Activated naive CD4-positive, alpha-beta T cell treated with anti-CD3 and anti-CD28 coated beads for 36 hours (primary cell): ENCODE measurements around the gene AGRP. TPM values are rescaled to one million over a fixed set of nuclear protein-coding genes. Genes with fewer than 3 reads are reported as not detected.

ENCODE experiments used
- CTCF ChIA-PET: fragments of 350-600 bp; sonication (Branson Sonifier 250); formaldehyde crosslinking; loops from one replicate; lab custom pipeline; 2021; ENCODE audit warnings: antibody characterized with exemption; lab: Charles Lee
- DNase-seq: peaks from one replicate; pipeline ENCODE4 v3.0.0-alpha.2; 2020
- H3K27ac Mint-ChIP-seq: one replicate; pipeline ENCODE4 v1.8.0; 2021; ENCODE audit warnings: mild to moderate bottlenecking, mixed read lengths
- H3K27me3 Mint-ChIP-seq: one replicate; pipeline ENCODE4 v1.8.0; 2021; ENCODE audit warnings: low read depth, mixed read lengths
- H3K36me3 Mint-ChIP-seq: one replicate; pipeline ENCODE4 v1.8.0; 2021; ENCODE audit warnings: low read depth, mixed read lengths
- H3K4me1 Mint-ChIP-seq: one replicate; pipeline ENCODE4 v1.8.0; 2021; ENCODE audit warnings: low read depth, mixed read lengths
- H3K4me3 Mint-ChIP-seq: one replicate; pipeline ENCODE4 v1.8.0; 2021; ENCODE audit warnings: mild to moderate bottlenecking, moderate library complexity, mixed read lengths
- H3K9me3 Mint-ChIP-seq: one replicate; pipeline ENCODE4 v1.8.0; 2021; ENCODE audit warnings: mixed read lengths
- intact Hi-C: fragments of 100-400 bp; cut with micrococcal nuclease; formaldehyde crosslinking; loops from one replicate; pipeline ENCODE4 v1.15.1; 2023
- total RNA-seq, 2 experiments: library from RNA; stranded (reverse); gene quantifications; one replicate each; pipeline ENCODE4 v1.2.3, GENCODE V29; 2021

Gene AGRP
- total RNA-seq, 2 experiments from 2014 or later: not detected

GRCh38 chr16:67460168-67460567 is 23.2 kb downstream of the AGRP start:
- CTCF ChIA-PET: no interaction called here
- intact Hi-C loops: no loop called here
- no peaks in the 10 kb centered on the region for H3K9me3 Mint-ChIP-seq
- H3K27me3 Mint-ChIP-seq: no peaks in the 10 kb centered on the region
- DNase-seq: no peak
- H3K36me3 Mint-ChIP-seq: no peaks in the 10 kb centered on the region
- peaks cover 7% of the 10 kb centered on the region for H3K4me1 Mint-ChIP-seq
- H3K27ac Mint-ChIP-seq: no peak overlapping the region
- no peak overlapping the region for H3K4me3 Mint-ChIP-seq

GRCh38 chr16:67459861-67460150 is 23.5 kb downstream of the AGRP start:
- CTCF ChIA-PET: no interaction called here
- no peaks in the 10 kb centered on the region for H3K36me3 Mint-ChIP-seq
- H3K4me1 Mint-ChIP-seq: peaks cover 6% of the 10 kb centered on the region
- intact Hi-C loops: no loop called here
- no peak overlapping the region for H3K4me3 Mint-ChIP-seq
- H3K27ac Mint-ChIP-seq: no peak overlapping the region
- no peaks in the 10 kb centered on the region for H3K27me3 Mint-ChIP-seq
- H3K9me3 Mint-ChIP-seq: no peaks in the 10 kb centered on the region
- DNase-seq: no peak

- DNase-seq: no peak
- no peaks in the 10 kb centered on the region for H3K36me3 Mint-ChIP-seq
- CTCF ChIA-PET: interaction anchor here (1.3 kb wide), 1 partner anchor 31 kb away, joined by 4 read pairs; no protein-coding TSS in a partner anchor
- intact Hi-C loops: no loop called here
- no peaks in the 10 kb centered on the region for H3K9me3 Mint-ChIP-seq
- H3K27ac Mint-ChIP-seq: no peak overlapping the region
- H3K27me3 Mint-ChIP-seq: no peaks in the 10 kb centered on the region
- H3K4me3 Mint-ChIP-seq: no peak overlapping the region
- peaks cover 6% of the 10 kb centered on the region for H3K4me1 Mint-ChIP-seq
Observed at GRCh38 chr16:67459066-67459860, 24.1 kb downstream of the AGRP start.

- CTCF ChIA-PET: interaction anchor here (0.6 to 1.3 kb wide), 2 partner anchors 30 to 139 kb away, joined by 3 to 4 read pairs; no protein-coding TSS in a partner anchor
- Mint-ChIP-seq H3K4me1 (peaks cover 4% of the 10 kb centered on the region), H3K9me3 (no peaks in the 10 kb centered on the region), H3K4me3 (no peak overlapping the region), H3K36me3 (no peaks in the 10 kb centered on the region), H3K27ac (no peak overlapping the region), H3K27me3 (no peaks in the 10 kb centered on the region)
- no peak for DNase-seq
- intact Hi-C loops: no loop called here
Observed at GRCh38 chr16:67458121-67458641, 25.2 kb downstream of the AGRP start.

- H3K27ac Mint-ChIP-seq: no peak overlapping the region
- no peaks in the 10 kb centered on the region for H3K9me3 Mint-ChIP-seq
- no peak for DNase-seq
- intact Hi-C loops: no loop called here
- H3K4me1 Mint-ChIP-seq: peaks cover 4% of the 10 kb centered on the region
- H3K36me3 Mint-ChIP-seq: no peaks in the 10 kb centered on the region
- no peak overlapping the region for H3K4me3 Mint-ChIP-seq
- CTCF ChIA-PET: interaction anchor here (1.3 to 2.4 kb wide), 2 partner anchors 10 to 30 kb away, joined by 4 to 15 read pairs; no protein-coding TSS in a partner anchor
- H3K27me3 Mint-ChIP-seq: no peaks in the 10 kb centered on the region
Observed at GRCh38 chr16:67457611-67458010, 25.7 kb downstream of the AGRP start.

- Mint-ChIP-seq H3K4me1 (peaks cover 4% of the 10 kb centered on the region), H3K36me3 (no peaks in the 10 kb centered on the region), H3K27me3 (no peaks in the 10 kb centered on the region), H3K4me3 (no peak overlapping the region), H3K27ac (no peak overlapping the region), H3K9me3 (no peaks in the 10 kb centered on the region)
- no peak for DNase-seq
- intact Hi-C loops: no loop called here
- CTCF ChIA-PET: interaction anchor here (0.7 to 2.4 kb wide), 7 partner anchors 8 to 65 kb away, joined by 3 to 15 read pairs (median 3); no protein-coding TSS in a partner anchor
Observed at GRCh38 chr16:67456391-67457081, 26.8 kb downstream of the AGRP start.

GRCh38 chr16:67454852-67455251 is 28.5 kb downstream of the AGRP start:
- intact Hi-C loops: no loop called here
- H3K4me1 Mint-ChIP-seq: peaks cover 4% of the 10 kb centered on the region
- H3K4me3 Mint-ChIP-seq: no peak overlapping the region
- no peaks in the 10 kb centered on the region for H3K9me3 Mint-ChIP-seq
- DNase-seq: no peak
- H3K27ac Mint-ChIP-seq: no peak overlapping the region
- no peaks in the 10 kb centered on the region for H3K27me3 Mint-ChIP-seq
- CTCF ChIA-PET: interaction anchor here (0.9 to 5.1 kb wide), 4 partner anchors 9 to 71 kb away, joined by 3 to 30 read pairs (median 4); no protein-coding TSS in a partner anchor
- no peaks in the 10 kb centered on the region for H3K36me3 Mint-ChIP-seq

GRCh38 chr16:67454104-67454503 is 29.2 kb downstream of the AGRP start:
- Mint-ChIP-seq H3K36me3 (no peaks in the 10 kb centered on the region), H3K27ac (no peak overlapping the region), H3K27me3 (no peaks in the 10 kb centered on the region), H3K4me3 (no peak overlapping the region), H3K9me3 (no peaks in the 10 kb centered on the region), H3K4me1 (peaks cover 4% of the 10 kb centered on the region)
- DNase-seq: no peak
- CTCF ChIA-PET: interaction anchor here (0.6 to 5.1 kb wide), 4 partner anchors 26 to 72 kb away, joined by 3 to 30 read pairs (median 3); no protein-coding TSS in a partner anchor
- intact Hi-C loops: no loop called here

GRCh38 chr16:67451704-67452435 is 31.5 kb downstream of the AGRP start:
- Mint-ChIP-seq H3K36me3 (no peaks in the 10 kb centered on the region), H3K4me1 (peaks cover 2% of the 10 kb centered on the region)

GRCh38 chr16:67451061-67451703 is 32.2 kb downstream of the AGRP start:
- no peak for DNase-seq
- Mint-ChIP-seq H3K4me1 (no peaks in the 10 kb centered on the region), H3K9me3 (no peaks in the 10 kb centered on the region), H3K36me3 (no peaks in the 10 kb centered on the region), H3K27ac (no peak overlapping the region), H3K27me3 (no peaks in the 10 kb centered on the region), H3K4me3 (no peak overlapping the region)
- intact Hi-C loops: no loop called here
- CTCF ChIA-PET: interaction anchor here (0.6 to 5.1 kb wide), 3 partner anchors 23 to 191 kb away, joined by 3 to 30 read pairs (median 4); no protein-coding TSS in a partner anchor

More at GRCh38 chr16:67451704-67452435, 31.5 kb downstream of the AGRP start:
- no peaks in the 10 kb centered on the region for H3K9me3 Mint-ChIP-seq
- no peak overlapping the region for H3K4me3 Mint-ChIP-seq
- H3K27ac Mint-ChIP-seq: no peak overlapping the region
- CTCF ChIA-PET: interaction anchor here (0.6 to 5.1 kb wide), 5 partner anchors 8 to 191 kb away, joined by 3 to 30 read pairs (median 3); partner anchors contain the start of gene ZDHHC1
- intact Hi-C loops: no loop called here
- no peak for DNase-seq
- H3K27me3 Mint-ChIP-seq: no peaks in the 10 kb centered on the region

GRCh38 chr16:67449739-67450138 is 33.6 kb downstream of the AGRP start:
- H3K9me3 Mint-ChIP-seq: no peaks in the 10 kb centered on the region
- H3K4me3 Mint-ChIP-seq: no peak overlapping the region
- H3K27ac Mint-ChIP-seq: no peak overlapping the region
- no peaks in the 10 kb centered on the region for H3K27me3 Mint-ChIP-seq
- DNase-seq: no peak
- CTCF ChIA-PET: interaction anchor here (0.7 to 5.1 kb wide), 4 partner anchors 11 to 32 kb away, joined by 3 to 30 read pairs (median 4); no protein-coding TSS in a partner anchor
- no peaks in the 10 kb centered on the region for H3K36me3 Mint-ChIP-seq
- intact Hi-C loops: loop anchor here (5.0 to 10.0 kb wide), 2 partner anchors 77 to 475 kb away; no protein-coding TSS in a partner anchor
- no peaks in the 10 kb centered on the region for H3K4me1 Mint-ChIP-seq
